ENCODE results near the gene ATP2B1.

Gene ATP2B1

GRCh38 chr12:89686311-89686710 is 22.3 kb downstream of the ATP2B1 start:
- H3K4me3 ChIP-seq (replicated peaks in 1 of 2; ENCODE audit: low read depth in 2 of 2, low read length in 2 of 2): no peak overlapping the region
- DNase-seq (ENCODE audit: low read depth in 2 of 2): no peak
- no peak for TF ChIP-seq CTCF (IDR thresholded peaks at IDR 0.05; ENCODE audit: low read depth, low read length)

GRCh38 chr12:89685363-89685972 is 23.2 kb downstream of the ATP2B1 start:
- no peak overlapping the region for H3K4me3 ChIP-seq (replicated peaks in 1 of 2; ENCODE audit: low read depth in 2 of 2, low read length in 2 of 2)
- TF ChIP-seq CTCF (IDR thresholded peaks at IDR 0.05; ENCODE audit: low read depth, low read length): no peak
- no peak for DNase-seq (ENCODE audit: low read depth in 2 of 2)

GRCh38 chr12:89684136-89684535 is 24.5 kb downstream of the ATP2B1 start:
- DNase-seq (ENCODE audit: low read depth in 2 of 2): no peak

GRCh38 chr12:89682284-89682683 is 26.4 kb downstream of the ATP2B1 start:
- DNase-seq (ENCODE audit: low read depth in 2 of 2): no peak
- H3K4me3 ChIP-seq (replicated peaks in 1 of 2; ENCODE audit: low read depth in 2 of 2, low read length in 2 of 2): no peak overlapping the region
- TF ChIP-seq CTCF (IDR thresholded peaks at IDR 0.05; ENCODE audit: low read depth, low read length): no peak

More at GRCh38 chr12:89684136-89684535, 24.5 kb downstream of the ATP2B1 start:
- TF ChIP-seq CTCF (IDR thresholded peaks at IDR 0.05; ENCODE audit: low read depth, low read length): no peak
- H3K4me3 ChIP-seq (replicated peaks in 1 of 2; ENCODE audit: low read depth in 2 of 2, low read length in 2 of 2): no peak overlapping the region

GRCh38 chr12:89680409-89680808 is 28.2 kb downstream of the ATP2B1 start:
- TF ChIP-seq CTCF (IDR thresholded peaks at IDR 0.05; ENCODE audit: low read depth, low read length): no peak
- H3K4me3 ChIP-seq (replicated peaks in 1 of 2; ENCODE audit: low read depth in 2 of 2, low read length in 2 of 2): no peak overlapping the region
- DNase-seq (ENCODE audit: low read depth in 2 of 2): no peak

GRCh38 chr12:89679631-89680030 is 29.0 kb downstream of the ATP2B1 start:
- no peak for TF ChIP-seq CTCF (IDR thresholded peaks at IDR 0.05; ENCODE audit: low read depth, low read length)
- no peak overlapping the region for H3K4me3 ChIP-seq (replicated peaks in 1 of 2; ENCODE audit: low read depth in 2 of 2, low read length in 2 of 2)
- DNase-seq (ENCODE audit: low read depth in 2 of 2): no peak

GRCh38 chr12:89678225-89678624 is 30.4 kb downstream of the ATP2B1 start:
- TF ChIP-seq CTCF (IDR thresholded peaks at IDR 0.05; ENCODE audit: low read depth, low read length): no peak
- H3K4me3 ChIP-seq (replicated peaks in 1 of 2; ENCODE audit: low read depth in 2 of 2, low read length in 2 of 2): no peak overlapping the region
- no peak for DNase-seq (ENCODE audit: low read depth in 2 of 2)

Data from cardiac fibroblast (primary cell).